C4-2B (cell line): ENCODE measurements around the gene CNBD2.

Experiments used
- CTCF ChIP-seq: fragments of 450-650 bp; conservative IDR thresholded peaks from 2 replicates; pipeline ENCODE4 v1.5.1; 2017; ENCODE audit warnings: mild to moderate bottlenecking
- ZFX ChIP-seq: fragments of 450-650 bp; IDR thresholded peaks from 2 replicates; pipeline ENCODE4 v1.6.1; 2017

GRCh38 chr20:36028106-36028808, 59.9 kb downstream of the CNBD2 start:
- no peak for TF ChIP-seq CTCF
- TF ChIP-seq ZFX: no peak
